ENCODE measurements around the gene MYCBP2.
"Not testable (repeated sequence)": the region's sequence is repeated elsewhere in the genome, so short reads cannot be mapped to it uniquely, and the experiment has no call there.

MYCBP2 gene

GRCh38 chr13:77026861-77027621 is 299.9 kb downstream of the MYCBP2 start, which contains the start of gene FBXL3:
FBXL3 (minus strand) TSS chr13:77027159; CDS start chr13:77021860, 5,299 bp downstream.
- DNase-seq = peak; percentile 71

- DNase-seq = peak; percentile 65
These were observed 300.5 kb downstream of the MYCBP2 start for GRCh38 chr13:77026255-77026860.

GRCh38 chr13:77022341-77022740 is 304.6 kb downstream of the MYCBP2 start:
- DNase-seq = no peak

GRCh38 chr13:77019756-77020155 is 307.1 kb downstream of the MYCBP2 start:
- DNase-seq = no peak

GRCh38 chr13:77016888-77017623 is 309.8 kb downstream of the MYCBP2 start:
- DNase-seq = no peak

- no peak for DNase-seq
These were observed 310.6 kb downstream of the MYCBP2 start for GRCh38 chr13:77016251-77016812.

GRCh38 chr13:77014906-77015685 is 311.8 kb downstream of the MYCBP2 start:
- DNase-seq = no peak

- DNase-seq = no peak
These were observed 312.9 kb downstream of the MYCBP2 start for GRCh38 chr13:77013853-77014542.

- not testable (repeated sequence) for DNase-seq
These were observed 317.2 kb downstream of the MYCBP2 start for GRCh38 chr13:77009719-77010118.

- DNase-seq = no peak
These were observed 317.9 kb downstream of the MYCBP2 start for GRCh38 chr13:77009011-77009410.

- DNase-seq = not testable (repeated sequence)
These were observed 318.6 kb downstream of the MYCBP2 start for GRCh38 chr13:77008337-77008736.

- DNase-seq = no peak
These were observed 324.2 kb downstream of the MYCBP2 start for GRCh38 chr13:77002590-77003190.

- no peak for DNase-seq
These were observed 324.8 kb downstream of the MYCBP2 start for GRCh38 chr13:77001963-77002587.

GRCh38 chr13:77001540-77001939 is 325.4 kb downstream of the MYCBP2 start:
- DNase-seq = no peak

- no peak for DNase-seq
These were observed 326.4 kb downstream of the MYCBP2 start for GRCh38 chr13:77000475-77000874.

All from GF-D8 (cell line).